GM23338 (cell line): Measurements from ENCODE around the gene PIK3C2B. TPM values are rescaled to one million over a fixed set of nuclear protein-coding genes. Genes with fewer than 3 reads are reported as not detected.

Source experiments
- ATAC-seq: fragments of 200-7000 bp; cut with Tn5 transposase; 3 replicates; pipeline ENCODE4 v1.9.1; 2020
- DNase-seq: peaks from one replicate; pipeline ENCODE4 v3.0.0-alpha.2; 2015; ENCODE audit warnings: low spot score
- H2AFZ ChIP-seq: fragments of 200-600 bp; sonication (generic); 2 replicates; pipeline ENCODE4 v1.8.0; 2016; ENCODE audit warnings: antibody characterized with exemption, mild to moderate bottlenecking, moderate library complexity
- H3F3A ChIP-seq: fragments of 200-600 bp; sonication (generic); replicated peaks from 2 replicates; pipeline ENCODE4 v1.8.0; 2017; ENCODE audit warnings: antibody characterized with exemption, mixed run types, low read depth
- H3K27ac ChIP-seq: fragments of 200-600 bp; sonication (generic); 2 replicates; pipeline ENCODE4 v1.6.1; 2016; ENCODE audit warnings: low read depth
- H3K27me3 ChIP-seq: fragments of 200-600 bp; sonication (generic); 2 replicates; pipeline ENCODE4 v1.8.0; 2016; ENCODE audit warnings: mild to moderate bottlenecking, mixed run types, moderate library complexity; ENCODE audit not compliant: insufficient read depth
- H3K36me3 ChIP-seq: fragments of 200-600 bp; sonication (generic); 2 replicates; pipeline ENCODE4 v1.8.0; 2016; ENCODE audit warnings: mild to moderate bottlenecking; ENCODE audit not compliant: insufficient read depth
- H3K4me1 ChIP-seq: fragments of 200-600 bp; sonication (generic); 2 replicates; pipeline ENCODE4 v1.8.0; 2016; ENCODE audit warnings: mild to moderate bottlenecking, moderate library complexity; ENCODE audit not compliant: insufficient read depth
- H3K4me2 ChIP-seq: fragments of 200-600 bp; sonication (generic); 2 replicates; pipeline ENCODE4 v1.7.1; 2017; ENCODE audit warnings: mixed run types
- H3K4me3 ChIP-seq: fragments of 200-600 bp; sonication (generic); 2 replicates; pipeline ENCODE4 v1.6.1; 2016; ENCODE audit warnings: mixed run types
- H3K79me2 ChIP-seq: fragments of 200-600 bp; sonication (generic); replicated peaks from 2 replicates; pipeline ENCODE4 v1.8.0; 2017; ENCODE audit warnings: mild to moderate bottlenecking; ENCODE audit not compliant: insufficient read depth
- H3K9me2 ChIP-seq: fragments of 200-600 bp; sonication (generic); 2 replicates; pipeline ENCODE4 v1.8.0; 2017; ENCODE audit not compliant: insufficient read depth
- H4K20me1 ChIP-seq: fragments of 200-600 bp; sonication (generic); replicated peaks from 2 replicates; pipeline ENCODE4 v1.8.0; 2017; ENCODE audit warnings: mild to moderate bottlenecking; ENCODE audit not compliant: insufficient read depth
- H3K27ac Mint-ChIP-seq: 2 replicates; pipeline ENCODE4 v1.8.0; 2020; ENCODE audit warnings: inconsistent platforms, mild to moderate bottlenecking, moderate library complexity, mixed read lengths
- H3K27me3 Mint-ChIP-seq: 3 replicates; pipeline ENCODE4 v1.8.0; 2022; ENCODE audit warnings: low read depth, mild to moderate bottlenecking, moderate library complexity, mixed read lengths, inconsistent platforms; ENCODE audit not compliant: insufficient read depth, poor library complexity
- H3K36me3 Mint-ChIP-seq: 3 replicates; pipeline ENCODE4 v1.8.0; 2021; ENCODE audit warnings: low read depth, mild to moderate bottlenecking, inconsistent platforms, moderate library complexity, mixed read lengths
- H3K4me1 Mint-ChIP-seq: 3 replicates; pipeline ENCODE4 v1.8.0; 2020; ENCODE audit warnings: mild to moderate bottlenecking, inconsistent platforms, mixed read lengths
- H3K4me3 Mint-ChIP-seq: 3 replicates; pipeline ENCODE4 v1.8.0; 2021; ENCODE audit warnings: moderate library complexity, mild to moderate bottlenecking, inconsistent platforms, mixed read lengths
- H3K9me3 Mint-ChIP-seq: 3 replicates; pipeline ENCODE4 v1.8.0; 2020; ENCODE audit warnings: moderate library complexity, mild to moderate bottlenecking, inconsistent platforms, mixed read lengths
- CREB1 ChIP-seq: fragments of 250-450 bp; sonication (Bioruptor Pico); IDR thresholded peaks from 2 replicates; pipeline ENCODE4 v1.5.0; 2020; ENCODE audit warnings: low read depth, mild to moderate bottlenecking, moderate library complexity
- CTCF ChIP-seq, 2 experiments: fragments of 200-600 bp in 1 of 2; sonication (generic) in 1 of 2; conservative IDR thresholded peaks; 2 replicates each; pipeline versions ENCODE4 v1.5.1 to v1.6.1; 2016 to 2017; ENCODE audit warnings: antibody characterized with exemption in 2 of 2, low read depth in 2 of 2, mild to moderate bottlenecking in 2 of 2, moderate library complexity in 1 of 2
- ETS1 ChIP-seq: IDR thresholded peaks from 2 replicates; pipeline ENCODE4 v1.6.1; 2016; ENCODE audit warnings: antibody characterized with exemption
- EZH2 ChIP-seq: fragments of 200-600 bp; sonication (generic); IDR thresholded peaks from one replicate; pipeline ENCODE4 v1.8.0; 2017; ENCODE audit warnings: antibody characterized with exemption, mild to moderate bottlenecking, low read depth; ENCODE audit not compliant: unreplicated experiment
- JUNB ChIP-seq: IDR thresholded peaks from one replicate; pipeline ENCODE4 v1.6.1; 2016; ENCODE audit warnings: antibody characterized with exemption; ENCODE audit not compliant: unreplicated experiment
- NANOG ChIP-seq: IDR thresholded peaks from 2 replicates; pipeline ENCODE4 v1.6.1; 2016; ENCODE audit warnings: antibody characterized with exemption, borderline replicate concordance
- POLR2AphosphoS5 ChIP-seq: IDR thresholded peaks from 2 replicates; pipeline ENCODE4 v1.6.1; 2016; ENCODE audit warnings: antibody characterized with exemption, low read depth
- REST ChIP-seq: IDR thresholded peaks from one replicate; pipeline ENCODE4 v1.6.1; 2018; ENCODE audit warnings: antibody characterized with exemption; ENCODE audit not compliant: unreplicated experiment
- STAT1 ChIP-seq: IDR thresholded peaks from one replicate; pipeline ENCODE4 v1.6.1; 2016; ENCODE audit warnings: antibody characterized with exemption; ENCODE audit not compliant: unreplicated experiment
- ZNF114 ChIP-seq: fragments of 250-450 bp; sonication (Bioruptor Pico); IDR thresholded peaks from 2 replicates; pipeline ENCODE4 v1.5.0; 2020; ENCODE audit warnings: mild to moderate bottlenecking, moderate library complexity
- ZNF331 ChIP-seq: fragments of 250-450 bp; sonication (Bioruptor Pico); IDR thresholded peaks from 2 replicates; pipeline ENCODE4 v1.5.0; 2020; ENCODE audit warnings: low read depth, mild to moderate bottlenecking, moderate library complexity
- ZNF462 ChIP-seq: fragments of 250-450 bp; sonication (Bioruptor Pico); IDR thresholded peaks from 2 replicates; pipeline ENCODE4 v1.5.0; 2020; ENCODE audit warnings: mild to moderate bottlenecking, moderate library complexity
- polyA plus RNA-seq: library from polyadenylated mRNA; unstranded; fragments of >200 nt; fragmentation: Nextera tagmentation; extraction: Ambion mirVana; gene quantifications from 2 replicates; pipeline ENCODE4 v1.2.1, GENCODE V29; 2016
- total RNA-seq: library from RNA; depleted of rRNA; stranded (reverse); fragments of >200 nt; shearing (Covaris generic); gene quantifications from 2 replicates; pipeline ENCODE4 v1.2.3, GENCODE V29; 2014

PIK3C2B gene
- total and polyA plus RNA-seq, 2 experiments from 2014 or later = 4.8 to 19.0 TPM

GRCh38 chr1:204524986-204525385, 30.4 kb upstream of the PIK3C2B start (continued):
- TF ChIP-seq ZNF462 (no peak), POLR2AphosphoS5 (no peak)

GRCh38 chr1:204523605-204524215, 29.1 kb upstream of the PIK3C2B start:
- Histone ChIP-seq H3K9me2 (no peaks in the 10 kb centered on the region), H3K4me1 (no peaks in the 10 kb centered on the region), H3F3A (0 out of 2 replicates have a peak, but pooled peaks cover 3% of the 10 kb centered on the region), H3K79me2 (peaks cover 59% of the 10 kb centered on the region), H3K27ac (no peak overlapping the region), H3K36me3 (peaks cover 17% of the 10 kb centered on the region), H3K4me2 (no peak overlapping the region), H4K20me1 (peaks cover 18% of the 10 kb centered on the region), H2AFZ (no peak overlapping the region), H3K27me3 (no peaks in the 10 kb centered on the region), H3K4me3 (no peak overlapping the region)
- 0 out of 2 replicates have a peak overlapping the region, but pooled peaks have one; percentile 18 for H3K27ac Mint-ChIP-seq
- DNase-seq (no peak), ATAC-seq (no peak)
- peaks cover 16% of the 10 kb centered on the region for H3K27me3 Mint-ChIP-seq
- peaks cover 5% of the 10 kb centered on the region; the same call in 2 of the 3 replicates for H3K4me1 Mint-ChIP-seq
- H3K9me3 Mint-ChIP-seq = peaks cover 23% of the 10 kb centered on the region
- H3K4me3 Mint-ChIP-seq = no peak overlapping the region
- peaks cover 82% of the 10 kb centered on the region for H3K36me3 Mint-ChIP-seq
- no peak for TF ChIP-seq CTCF (conservative IDR thresholded peaks at IDR 0.05; ENCODE audit: low read depth in 2 of 2)
- no peak for TF ChIP-seq ETS1
- TF ChIP-seq CREB1 (CRISPR knock-in tag) = no peak
- TF ChIP-seq REST = no peak
- no peak for TF ChIP-seq STAT1
- TF ChIP-seq ZNF331 (CRISPR knock-in tag) = no peak
- TF ChIP-seq ZNF114 (CRISPR knock-in tag) = no peak
- no peak for TF ChIP-seq JUNB
- no peak for TF ChIP-seq NANOG
- TF ChIP-seq EZH2 = no peak
- no peak for TF ChIP-seq POLR2AphosphoS5
